Adrenal gland (tissue), 12 donors: ENCODE measurements around the gene ELL2. TPM values are rescaled to one million over a fixed set of nuclear protein-coding genes. Genes with fewer than 3 reads are reported as not detected.

Source experiments
- DNase-seq, 7 donors: peaks; one replicate each; pipeline ENCODE4 v3.0.0-alpha.2; 2019 to 2020
- H3K27ac ChIP-seq, 5 donors: fragments of 200-600 bp; sonication (generic) in 4 of 5; 1 replicate in 3 of 5; 2 replicates in 2 of 5; pipeline versions ENCODE4 v1.5.1 to v1.8.0; 2016 to 2020; ENCODE audit warnings: mild to moderate bottlenecking in 1 of 5
- H3K27me3 ChIP-seq: fragments of 200-600 bp; 2 replicates; pipeline ENCODE4 v1.8.0; 2021
- H3K36me3 ChIP-seq, 2 donors: fragments of 200-600 bp; replicated peaks in 1 of 2; 1 replicate in 1 of 2; 2 replicates in 1 of 2; pipeline versions ENCODE4 v1.5.1 to v1.8.0; 2018 to 2022
- H3K4me1 ChIP-seq, 2 donors: fragments of 200-600 bp; replicated peaks in 1 of 2; 1 replicate in 1 of 2; 2 replicates in 1 of 2; pipeline versions ENCODE4 v1.5.1 to v1.8.0; 2018 to 2021
- H3K4me3 ChIP-seq, 4 donors: fragments of 200-600 bp; sonication (generic) in 3 of 4; one replicate each; pipeline ENCODE4 v1.5.1; 2016 to 2018
- H3K9me3 ChIP-seq, 3 donors: fragments of 200-600 bp; sonication (generic) in 1 of 3; replicated peaks in 1 of 3; 1 replicate in 2 of 3; 2 replicates in 1 of 3; pipeline versions ENCODE4 v1.5.1 to v1.8.0; 2016 to 2021
- POLR2A ChIP-seq, 2 donors: fragments of 450-650 bp; IDR thresholded peaks; one replicate each; pipeline ENCODE4 v1.6.1; 2017; ENCODE audit warnings: antibody characterized with exemption in 2 of 2, mild to moderate bottlenecking in 2 of 2, moderate library complexity in 1 of 2
- WGBS, 4 donors: extraction: QIAGEN DNeasy Blood & Tissue Kit in 2 of 4; methylation state at CpG; one replicate each; pipeline versions ENCODE4 v1.1.5 to v1.1.7; 2013 to 2017; 5-methylcytosine and 5-hydroxymethylcytosine counted together
- intact Hi-C, 2 donors: fragments of 100-400 bp; cut with DNase I; formaldehyde crosslinking; loops; one replicate each; pipeline versions ENCODE4 v1.14.1 to v1.15.0; 2022 to 2023
- polyA plus RNA-seq, 3 donors: library from polyadenylated mRNA; stranded (reverse); fragments of 200-250 nt in 2 of 3; fragments of 350-450 nt in 1 of 3; fragmentation: Illumina TruSeq in 1 of 3; extraction: RNeasy Lipid Tissue Mini Kit (QIAGEN cat#74804) in 1 of 3; gene quantifications; one replicate each; pipeline ENCODE4 v1.2.3, GENCODE V29; 2013 to 2014
- total RNA-seq, 9 donors: library from RNA; depleted of rRNA in 4 of 9; stranded (reverse); fragments of >200 nt in 4 of 9; fragments of 120-200 nt in 1 of 9; fragmentation: NEBNext Ultra II Directional in 1 of 9; extraction: Animal tissue kit (Norgen Biotek cat#: 25700) in 1 of 9; gene quantifications; one replicate each; pipeline versions ENCODE4 v1.1.0 to v1.2.4, GENCODE V29; 2013 to 2023
- TF ChIP-seq, protein P1 (sequence below), 6 experiments: fragments of 450-650 bp in 4 of 6; fragments of 200-600 bp in 2 of 6; sonication (generic) in 1 of 6; IDR thresholded peaks; 1 replicate in 5 of 6; 2 replicates in 1 of 6; pipeline versions ENCODE4 v1.5.1 to v1.8.0; 2016 to 2021; ENCODE audit warnings: antibody characterized with exemption in 6 of 6, mild to moderate bottlenecking in 2 of 6, moderate library complexity in 1 of 6
- donor health status: healthy with polysubstance abuse.
- donor health status: Bipolar disorder and iron deficiency.
- donor health status: DM: yes; HTN: yes; CAD: no.
- donor health status: DM: no; HTN: no; CAD: no.
- donor health status: DM: no; HTN: no; CAD: no.
- donor health status: DM: yes; HTN: yes; CAD: no.

Gene ELL2
- total and polyA plus RNA-seq, 12 donors: 3.4 to 27.5 (median 14.5) TPM

GRCh38 chr5:95861864-95862561 is 99.6 kb downstream of the ELL2 start:
- 75 to 79% (median 77%) methylated on average over 8 of the region's 8 CpGs for WGBS, 4 donors
- DNase-seq: no peak
- Histone ChIP-seq H3K27ac (peak overlapping the region in 3 of 5 donors; percentile 7 to 88 (median 69)), H3K4me3 (no peak overlapping the region), H3K4me1 (peaks cover 12 to 47% of the 10 kb centered on the region in 2 donors), H3K27me3 (no peaks in the 10 kb centered on the region), H3K36me3 (no peaks in the 10 kb centered on the region), H3K9me3 (no peaks in the 10 kb centered on the region)
- intact Hi-C loops: loop anchor here (5.0 kb wide), 1 partner anchor 475 kb away; no protein-coding TSS in a partner anchor
- no peak for TF ChIP-seq POLR2A (IDR thresholded peaks at IDR 0.05)
- TF ChIP-seq, protein P1, sequence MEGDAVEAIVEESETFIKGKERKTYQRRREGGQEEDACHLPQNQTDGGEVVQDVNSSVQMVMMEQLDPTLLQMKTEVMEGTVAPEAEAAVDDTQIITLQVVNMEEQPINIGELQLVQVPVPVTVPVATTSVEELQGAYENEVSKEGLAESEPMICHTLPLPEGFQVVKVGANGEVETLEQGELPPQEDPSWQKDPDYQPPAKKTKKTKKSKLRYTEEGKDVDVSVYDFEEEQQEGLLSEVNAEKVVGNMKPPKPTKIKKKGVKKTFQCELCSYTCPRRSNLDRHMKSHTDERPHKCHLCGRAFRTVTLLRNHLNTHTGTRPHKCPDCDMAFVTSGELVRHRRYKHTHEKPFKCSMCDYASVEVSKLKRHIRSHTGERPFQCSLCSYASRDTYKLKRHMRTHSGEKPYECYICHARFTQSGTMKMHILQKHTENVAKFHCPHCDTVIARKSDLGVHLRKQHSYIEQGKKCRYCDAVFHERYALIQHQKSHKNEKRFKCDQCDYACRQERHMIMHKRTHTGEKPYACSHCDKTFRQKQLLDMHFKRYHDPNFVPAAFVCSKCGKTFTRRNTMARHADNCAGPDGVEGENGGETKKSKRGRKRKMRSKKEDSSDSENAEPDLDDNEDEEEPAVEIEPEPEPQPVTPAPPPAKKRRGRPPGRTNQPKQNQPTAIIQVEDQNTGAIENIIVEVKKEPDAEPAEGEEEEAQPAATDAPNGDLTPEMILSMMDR (IDR thresholded peaks at IDR 0.05): no peak

DNA sequence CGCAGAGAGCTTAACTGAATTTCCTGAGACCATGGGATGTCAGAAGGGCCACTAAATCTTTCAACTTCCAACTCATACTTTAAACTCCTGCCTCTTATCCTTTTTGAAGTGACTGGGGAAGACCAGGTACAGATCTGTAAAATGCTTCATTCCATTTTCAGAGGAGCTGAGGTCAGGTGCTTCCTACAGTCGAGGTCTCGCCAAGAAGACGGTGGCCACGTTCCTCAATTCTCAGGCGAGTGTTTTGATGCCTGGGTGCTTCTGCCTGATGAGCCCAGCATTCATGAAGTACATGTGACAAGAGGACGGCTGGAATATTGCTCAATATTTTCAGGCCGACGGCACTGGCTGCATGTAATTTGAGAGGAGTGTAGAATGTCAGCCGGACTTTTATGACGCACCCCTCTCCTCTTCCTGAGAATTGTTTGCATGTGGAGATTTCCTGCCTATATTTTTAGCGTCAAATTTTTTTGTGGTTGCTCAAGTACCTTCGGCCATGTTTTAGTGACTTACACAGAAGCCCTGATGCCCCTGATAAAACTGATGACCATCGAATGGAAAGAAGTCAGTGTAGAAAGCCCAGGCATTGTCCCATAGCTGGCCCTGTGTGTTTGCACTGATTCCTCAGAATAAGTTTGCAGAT is 100.3 kb downstream of the ELL2 start:
- TF ChIP-seq, protein P1 (IDR thresholded peaks at IDR 0.05): no peak
- no peak for TF ChIP-seq POLR2A (IDR thresholded peaks at IDR 0.05)
- Histone ChIP-seq H3K9me3 (no peaks in the 10 kb centered on the region), H3K27ac (peak overlapping the region in 3 of 5 donors; percentile 7 to 88 (median 69)), H3K4me3 (no peak overlapping the region), H3K27me3 (no peaks in the 10 kb centered on the region), H3K36me3 (no peaks in the 10 kb centered on the region), H3K4me1 (peaks cover 15 to 53% of the 10 kb centered on the region in 2 donors)
- intact Hi-C loops: loop anchor here (5.0 kb wide), 1 partner anchor 476 kb away; no protein-coding TSS in a partner anchor
- 49 to 57% (median 53%) methylated on average over 14 of the region's 14 CpGs for WGBS, 4 donors
- peak; percentile 56 to 88 (median 72) for DNase-seq

- intact Hi-C loops: loop anchor here (5.0 to 10.0 kb wide), 2 partner anchors 478 to 745 kb away; no protein-coding TSS in a partner anchor
- DNase-seq: no peak
- H3K4me3 ChIP-seq: no peak overlapping the region
- TF ChIP-seq, protein P1 (IDR thresholded peaks at IDR 0.05): no peak
- TF ChIP-seq POLR2A (IDR thresholded peaks at IDR 0.05): no peak
- no peaks in the 10 kb centered on the region for H3K9me3 ChIP-seq
- peaks cover 15 to 57% of the 10 kb centered on the region in 2 donors for H3K4me1 ChIP-seq
- H3K27me3 ChIP-seq: no peaks in the 10 kb centered on the region
- H3K27ac ChIP-seq: peak overlapping the region in 4 of 5 donors; percentile 76 to 97 (median 88)
- 93 to 98% (median 96%) methylated on average over 4 of the region's 4 CpGs for WGBS, 4 donors
- H3K36me3 ChIP-seq: no peaks in the 10 kb centered on the region
These were observed 102.0 kb downstream of the ELL2 start for GRCh38 chr5:95859661-95860060.
